Measurements from ENCODE around the gene TEKT3.

DNA sequence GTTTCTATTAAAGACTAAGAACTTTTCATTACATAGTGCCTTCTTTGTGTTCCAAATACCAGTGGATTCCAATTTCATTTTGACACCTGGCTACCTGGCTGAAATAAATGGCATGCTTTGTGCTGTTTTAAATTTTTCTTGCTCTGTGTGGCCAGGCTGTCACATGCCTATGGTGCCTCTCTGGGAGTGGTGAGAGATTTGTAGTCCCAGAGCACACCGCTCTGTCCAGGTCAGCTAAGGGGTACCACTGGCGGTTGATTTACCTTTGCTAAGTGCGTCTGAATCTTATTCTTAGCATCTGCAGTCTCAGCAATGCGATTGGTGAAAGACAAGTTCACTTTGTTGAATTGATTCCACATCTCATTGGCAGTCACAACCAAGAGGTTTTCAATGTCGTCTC, 29.4 kb downstream of the TEKT3 start:
- TF ChIP-seq POLR2AphosphoS5 (IDR thresholded peaks at IDR 0.05), result no peak
- no peak for TF ChIP-seq POLR2A (IDR thresholded peaks at IDR 0.05)
